Naive thymus-derived CD8-positive, alpha-beta T cell (primary cell): ENCODE data around the gene TMEM11. TPM values are rescaled to one million over a fixed set of nuclear protein-coding genes. Genes with fewer than 3 reads are reported as not detected.
"Not testable (repeated sequence)": the region's sequence is repeated elsewhere in the genome, so short reads cannot be mapped to it uniquely, and the experiment has no call there.

ENCODE experiments used
- ATAC-seq, 2 donors: fragments of 150-1000 bp; cut with Tn5 transposase in 1 of 2; sonication (Bioruptor Pico), chemical (Tn5 transposase) in 1 of 2; 1 replicate in 1 of 2; 2 replicates in 1 of 2; pipeline ENCODE4 v1.10.0; 2021; ENCODE audit warnings: mild to moderate bottlenecking in 2 of 2, moderate library complexity in 2 of 2
- POLR2A ChIA-PET: fragments of 350-600 bp; sonication (Branson Sonifier 250); formaldehyde crosslinking; loops from one replicate; lab custom pipeline; 2021; ENCODE audit warnings: antibody characterized with exemption; lab: Charles Lee
- DNase-seq, 10 donors: peaks; one replicate each; pipeline versions ENCODE4 v3.0.0 to v3.0.0-alpha.2; 2020 to 2022
- H3K27ac Mint-ChIP-seq, 10 donors: one replicate each; pipeline ENCODE4 v1.8.0; 2020 to 2022; ENCODE audit warnings: mild to moderate bottlenecking in 10 of 10, mixed read lengths in 10 of 10, moderate library complexity in 4 of 10, inconsistent platforms in 1 of 10
- H3K27me3 Mint-ChIP-seq, 5 donors: one replicate each; pipeline ENCODE4 v1.8.0; 2021 to 2022; ENCODE audit warnings: mixed read lengths in 5 of 5
- H3K36me3 Mint-ChIP-seq, 3 donors: one replicate each; pipeline ENCODE4 v1.8.0; 2020 to 2022; ENCODE audit warnings: mixed read lengths in 3 of 3, mild to moderate bottlenecking in 2 of 3, inconsistent platforms in 1 of 3
- H3K4me1 Mint-ChIP-seq, 4 donors: one replicate each; pipeline ENCODE4 v1.8.0; 2021 to 2022; ENCODE audit warnings: mixed read lengths in 4 of 4
- H3K4me3 Mint-ChIP-seq, 10 donors: one replicate each; pipeline ENCODE4 v1.8.0; 2020 to 2022; ENCODE audit warnings: mild to moderate bottlenecking in 10 of 10, mixed read lengths in 10 of 10, moderate library complexity in 6 of 10, inconsistent platforms in 1 of 10
- H3K9me3 Mint-ChIP-seq, 9 donors: one replicate each; pipeline ENCODE4 v1.8.0; 2020 to 2022; ENCODE audit warnings: mixed read lengths in 9 of 9, mild to moderate bottlenecking in 3 of 9, inconsistent platforms in 1 of 9, moderate library complexity in 1 of 9
- polyA plus RNA-seq, 3 donors: library from polyadenylated mRNA; unstranded; fragments of 300-500 nt; fragmentation: Illumina TruSeq; gene quantifications; one replicate each; pipeline ENCODE4 v1.2.3, GENCODE V29; 2021
- total RNA-seq, 8 experiments: library from RNA in 2 of 8; stranded (reverse) in 2 of 8; gene quantifications; one replicate each; pipeline ENCODE4 v1.2.3 and lab custom pipeline; 2021 to 2026

TMEM11 gene
- total and polyA plus RNA-seq, 5 experiments from 2014 or later, result 14.9 to 31.9 (median 19.5) TPM

DNA sequence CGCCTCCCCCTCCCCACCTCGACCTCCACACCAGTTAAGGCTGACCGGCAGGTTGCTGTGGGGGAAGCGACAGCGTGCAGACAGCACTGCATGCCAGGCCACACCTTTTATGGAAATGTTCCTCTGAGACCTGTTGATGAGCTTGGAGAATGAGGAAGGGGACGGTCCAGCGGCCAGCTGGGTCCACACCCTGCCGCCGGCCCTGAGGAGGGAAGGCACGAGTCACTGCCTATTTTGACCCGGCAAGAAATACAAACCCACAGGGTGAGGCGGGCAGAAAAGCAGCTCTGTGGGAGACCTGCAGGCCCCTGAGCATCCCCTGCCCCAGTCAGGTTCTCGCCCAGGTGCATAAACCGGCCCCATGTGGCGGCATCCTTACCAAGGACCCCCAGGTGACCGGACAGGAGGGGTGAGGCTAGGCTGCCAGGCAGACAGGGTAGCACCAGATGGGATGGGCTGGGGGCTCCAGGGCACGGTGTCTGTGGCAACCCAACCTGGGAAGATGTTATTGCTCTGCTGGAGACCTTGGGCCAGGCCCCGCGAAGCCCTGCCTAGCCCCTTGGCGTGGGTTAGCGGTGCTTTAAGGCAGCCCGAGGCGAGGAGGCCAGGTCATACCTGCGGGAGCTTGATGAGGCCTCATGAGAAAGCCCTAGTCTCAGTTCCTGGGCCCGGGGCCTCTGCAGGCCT is 26.6 kb upstream of the TMEM11 start:
- no peak overlapping the region for H3K27ac Mint-ChIP-seq
- no peak for ATAC-seq
- H3K27me3 Mint-ChIP-seq, result no peaks in the 10 kb centered on the region
- no peaks in the 10 kb centered on the region for H3K36me3 Mint-ChIP-seq
- peaks cover 0 to 12% (median 4%) of the 10 kb centered on the region in 4 donors for H3K4me1 Mint-ChIP-seq
- H3K9me3 Mint-ChIP-seq, result no peaks in the 10 kb centered on the region
- POLR2A ChIA-PET, result interaction anchor here (0.9 to 1.5 kb wide), 2 partner anchors 27 to 28 kb away, joined by 3 read pairs; no protein-coding TSS in a partner anchor
- H3K4me3 Mint-ChIP-seq, result no peak overlapping the region
- DNase-seq, result peak in 1 of 10 donors; percentile 59

- Mint-ChIP-seq H3K36me3 (no peaks in the 10 kb centered on the region), H3K27ac (peak overlapping the region in 1 of 10 donors; percentile 5), H3K27me3 (no peaks in the 10 kb centered on the region), H3K4me3 (no peak overlapping the region), H3K9me3 (no peaks in the 10 kb centered on the region), H3K4me1 (peaks cover 0 to 15% (median 1%) of the 10 kb centered on the region in 4 donors)
- DNase-seq (peak in 1 of 10 donors; percentile 45), ATAC-seq (no peak)
- POLR2A ChIA-PET, result interaction anchor here (1.1 to 1.5 kb wide), 2 partner anchors 9 to 28 kb away, joined by 3 to 4 read pairs; no protein-coding TSS in a partner anchor
These were observed 25.9 kb upstream of the TMEM11 start for GRCh38 chr17:21239680-21240368.

DNA sequence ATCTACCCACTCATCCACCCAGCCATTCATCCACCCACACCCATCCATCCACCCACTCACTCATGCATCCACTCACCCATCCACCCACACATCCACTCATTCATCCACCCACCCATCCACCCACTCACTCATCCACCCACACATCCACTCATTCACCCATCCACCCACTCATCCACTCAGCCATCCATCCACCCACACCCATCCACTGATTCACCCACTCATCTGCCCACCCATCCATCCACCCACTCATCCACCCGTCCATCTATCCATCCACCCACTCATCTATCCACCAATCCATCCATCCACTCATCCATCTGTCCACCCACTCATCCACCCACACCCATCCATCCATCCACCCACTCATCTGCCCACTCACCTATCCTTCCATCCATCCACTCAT is 22.0 kb upstream of the TMEM11 start:
- POLR2A ChIA-PET, result no interaction called here
- H3K4me3 Mint-ChIP-seq, result no peak overlapping the region
- H3K36me3 Mint-ChIP-seq, result peaks cover 0 to 9% (median 0%) of the 10 kb centered on the region in 3 donors
- DNase-seq (no peak), ATAC-seq (no peak)
- H3K27me3 Mint-ChIP-seq, result no peaks in the 10 kb centered on the region
- peaks cover 0 to 14% (median 4%) of the 10 kb centered on the region in 9 donors for H3K9me3 Mint-ChIP-seq
- H3K27ac Mint-ChIP-seq, result no peak overlapping the region
- H3K4me1 Mint-ChIP-seq, result peaks cover 0 to 15% (median 0%) of the 10 kb centered on the region in 4 donors

- H3K4me3 Mint-ChIP-seq, result no peak overlapping the region
- H3K27me3 Mint-ChIP-seq, result no peaks in the 10 kb centered on the region
- no peak for DNase-seq
- H3K27ac Mint-ChIP-seq, result peak overlapping the region in 2 of 10 donors; percentile 6 to 37
- ATAC-seq, result no peak
- H3K9me3 Mint-ChIP-seq, result peaks cover 0 to 14% (median 4%) of the 10 kb centered on the region in 9 donors
- H3K4me1 Mint-ChIP-seq, result peaks cover 0 to 14% (median 0%) of the 10 kb centered on the region in 4 donors
- POLR2A ChIA-PET, result no interaction called here
- H3K36me3 Mint-ChIP-seq, result peaks cover 0 to 9% (median 0%) of the 10 kb centered on the region in 3 donors
These were observed 19.8 kb upstream of the TMEM11 start for GRCh38 chr17:21233581-21234347.

DNA sequence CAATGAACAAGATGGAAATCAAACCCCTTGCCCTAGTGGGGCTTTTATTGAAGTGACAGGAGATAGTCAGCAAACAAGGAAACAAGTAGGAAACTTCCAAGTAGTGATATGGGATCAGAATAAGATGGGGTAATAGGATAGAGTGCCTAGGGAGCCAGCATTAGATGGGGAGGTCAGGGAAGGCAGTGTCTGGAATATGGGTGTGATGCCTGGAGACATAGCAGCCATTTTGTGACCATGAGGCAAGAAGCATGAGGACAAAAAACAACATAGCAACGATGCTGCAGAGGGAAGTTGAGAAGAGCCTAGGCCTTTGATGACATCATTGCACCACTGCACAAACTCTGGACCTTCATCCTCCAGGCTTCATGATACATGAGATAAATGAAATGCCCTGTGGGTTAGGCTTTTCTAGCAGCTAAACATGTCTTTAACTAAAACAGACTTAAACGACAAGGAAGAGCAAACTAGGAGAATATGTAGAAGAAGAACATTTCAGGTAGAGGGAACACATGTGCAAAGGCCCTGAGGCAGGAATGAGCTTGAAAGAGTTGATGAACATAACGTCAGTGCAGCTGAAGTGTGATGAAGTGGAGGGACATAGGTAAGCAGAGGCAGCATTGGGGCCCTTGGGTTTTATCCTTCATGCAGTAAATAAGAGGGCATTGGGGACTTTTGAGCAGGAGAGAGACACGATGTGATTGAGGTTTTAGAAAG is 18.2 kb upstream of the TMEM11 start:
- Mint-ChIP-seq H3K27ac (peak overlapping the region in 1 of 10 donors; percentile 7), H3K4me1 (peaks cover 0 to 12% (median 0%) of the 10 kb centered on the region in 4 donors), H3K4me3 (no peak overlapping the region), H3K27me3 (no peaks in the 10 kb centered on the region), H3K36me3 (peaks cover 0 to 9% (median 0%) of the 10 kb centered on the region in 3 donors), H3K9me3 (peaks cover 0 to 14% (median 4%) of the 10 kb centered on the region in 9 donors)
- POLR2A ChIA-PET, result interaction anchor here (0.6 kb wide), 1 partner anchor 54 kb away, joined by 5 read pairs; no protein-coding TSS in a partner anchor
- ATAC-seq, result no peak
- DNase-seq, result no peak

- Mint-ChIP-seq H3K4me1 (peaks cover 0 to 12% (median 0%) of the 10 kb centered on the region in 4 donors), H3K9me3 (peaks cover 0 to 14% (median 4%) of the 10 kb centered on the region in 9 donors), H3K4me3 (no peak overlapping the region), H3K27me3 (no peaks in the 10 kb centered on the region), H3K27ac (no peak overlapping the region), H3K36me3 (peaks cover 0 to 9% (median 0%) of the 10 kb centered on the region in 3 donors)
- DNase-seq (no peak), ATAC-seq (no peak)
- POLR2A ChIA-PET, result no interaction called here
These were observed 17.6 kb upstream of the TMEM11 start for GRCh38 chr17:21231533-21231932.

DNA sequence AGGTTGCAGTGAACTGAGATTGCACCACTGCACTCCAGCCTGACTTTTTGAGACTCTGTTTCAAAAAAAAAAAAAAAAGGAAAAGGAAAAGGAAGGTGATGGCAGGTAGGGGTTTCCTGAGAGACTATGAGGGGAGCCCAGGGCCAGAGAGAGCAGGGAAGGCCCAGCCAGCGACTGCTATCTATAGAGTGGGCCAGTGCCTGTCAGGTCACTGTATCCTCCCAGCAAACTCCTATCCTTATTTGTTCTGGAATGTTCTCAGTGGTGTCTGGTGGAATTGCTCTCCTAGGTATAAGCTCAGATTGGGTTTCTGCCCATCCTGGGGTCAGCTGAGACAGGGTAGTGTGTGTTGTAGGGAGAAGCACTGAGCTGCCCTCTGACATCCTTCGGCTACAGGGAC is 14.9 kb upstream of the TMEM11 start:
- peak overlapping the region in 2 of 10 donors; percentile 19 to 56 for H3K27ac Mint-ChIP-seq
- peaks cover 0 to 14% (median 4%) of the 10 kb centered on the region in 9 donors for H3K9me3 Mint-ChIP-seq
- POLR2A ChIA-PET, result no interaction called here

GRCh38 chr17:21228111-21228510 is 14.2 kb upstream of the TMEM11 start:
- peaks cover 0 to 14% (median 4%) of the 10 kb centered on the region in 9 donors for H3K9me3 Mint-ChIP-seq
- no peak overlapping the region for H3K4me3 Mint-ChIP-seq
- H3K27ac Mint-ChIP-seq, result peak overlapping the region in 4 of 10 donors; percentile 19 to 52 (median 31)
- no peaks in the 10 kb centered on the region for H3K27me3 Mint-ChIP-seq
- DNase-seq (no peak), ATAC-seq (no peak)
- POLR2A ChIA-PET, result no interaction called here
- peaks cover 0 to 9% (median 0%) of the 10 kb centered on the region in 3 donors for H3K36me3 Mint-ChIP-seq
- H3K4me1 Mint-ChIP-seq, result peaks cover 0 to 3% (median 0%) of the 10 kb centered on the region in 4 donors

More for the DNA sequence above, 14.9 kb upstream of the TMEM11 start:
- DNase-seq (no peak), ATAC-seq (no peak)
- Mint-ChIP-seq H3K36me3 (peaks cover 0 to 9% (median 0%) of the 10 kb centered on the region in 3 donors), H3K4me1 (peaks cover 0 to 3% (median 0%) of the 10 kb centered on the region in 4 donors), H3K27me3 (no peaks in the 10 kb centered on the region), H3K4me3 (no peak overlapping the region)

DNA sequence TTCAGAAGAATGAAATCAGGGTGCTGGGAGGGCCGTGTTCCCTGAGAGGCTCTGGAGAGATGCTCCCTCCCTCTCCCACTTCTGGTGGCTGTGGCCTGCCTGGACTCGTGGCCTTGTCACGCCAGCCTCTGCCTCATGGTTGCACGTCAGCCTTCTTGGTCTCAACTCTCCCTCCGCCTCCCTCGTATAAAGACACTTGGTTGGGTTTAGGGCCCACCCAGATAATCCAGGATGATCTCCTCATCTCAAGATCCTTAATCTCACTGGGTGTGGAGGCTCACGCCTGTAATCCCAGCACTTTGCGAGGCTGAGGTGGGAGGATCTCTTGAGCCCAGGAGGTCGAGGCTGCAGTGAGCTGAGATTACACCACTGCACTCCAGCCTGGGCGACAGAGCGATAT is 13.3 kb upstream of the TMEM11 start:
- H3K27ac Mint-ChIP-seq, H3K27me3 Mint-ChIP-seq, H3K4me3 Mint-ChIP-seq, DNase-seq, H3K4me1 Mint-ChIP-seq, H3K9me3 Mint-ChIP-seq, ATAC-seq, POLR2A ChIA-PET, H3K36me3 Mint-ChIP-seq: not testable (repeated sequence)

GRCh38 chr17:21223086-21223485 is 9.1 kb upstream of the TMEM11 start:
- no peak for DNase-seq
- Mint-ChIP-seq H3K4me3 (no peak overlapping the region), H3K9me3 (no peaks in the 10 kb centered on the region), H3K36me3 (peaks cover 4 to 12% (median 4%) of the 10 kb centered on the region in 3 donors), H3K4me1 (peaks cover 0 to 4% (median 0%) of the 10 kb centered on the region in 4 donors), H3K27ac (no peak overlapping the region), H3K27me3 (no peaks in the 10 kb centered on the region)
- ATAC-seq, result no peak
- POLR2A ChIA-PET, result no interaction called here

DNA sequence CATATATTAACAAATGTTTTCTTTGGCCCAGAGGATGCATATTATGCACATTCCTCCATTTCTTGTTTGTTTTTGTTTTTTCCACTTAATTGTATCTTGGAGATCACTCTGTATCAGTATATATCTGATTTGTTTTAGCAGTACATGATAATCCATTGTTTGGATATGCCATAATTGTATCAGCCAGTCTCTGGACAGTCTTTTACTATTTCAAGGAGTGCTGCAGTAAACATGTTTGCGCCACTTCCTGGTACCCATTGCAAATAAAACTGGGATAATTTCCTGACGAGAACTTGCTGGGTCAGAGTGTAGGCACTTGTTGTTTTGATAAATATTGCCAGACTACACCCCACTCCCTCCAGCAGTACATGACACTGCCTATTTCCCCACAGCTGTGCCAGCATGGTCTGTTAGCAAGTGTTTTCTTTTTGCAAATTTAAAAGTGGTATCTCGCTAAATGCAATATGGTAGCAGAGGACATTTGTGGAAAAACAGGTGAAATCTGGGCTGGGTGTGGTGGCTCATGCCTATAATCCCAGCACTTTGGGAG is 4.9 kb upstream of the TMEM11 start:
- POLR2A ChIA-PET, result no interaction called here
- H3K36me3 Mint-ChIP-seq, result peaks cover 4 to 14% (median 4%) of the 10 kb centered on the region in 3 donors
- H3K27ac Mint-ChIP-seq, result no peak overlapping the region
- no peak overlapping the region for H3K4me3 Mint-ChIP-seq
- DNase-seq (no peak), ATAC-seq (no peak)
- H3K4me1 Mint-ChIP-seq, result peaks cover 10 to 23% (median 19%) of the 10 kb centered on the region in 4 donors
- no peaks in the 10 kb centered on the region for H3K9me3 Mint-ChIP-seq
- H3K27me3 Mint-ChIP-seq, result no peaks in the 10 kb centered on the region
